Astrocyte (in vitro differentiated cells and primary cell): ENCODE measurements around the gene MAGEB17.

Source experiments
- EZH2 ChIP-seq: IDR thresholded peaks from 2 replicates; pipeline ENCODE4 v1.6.1; 2012; ENCODE audit warnings: mild to moderate bottlenecking, low read length, inconsistent platforms; ENCODE audit not compliant: insufficient read depth
- TF ChIP-seq, protein P1 (sequence below): IDR thresholded peaks from 2 replicates; pipeline ENCODE4 v1.5.1; 2011; ENCODE audit warnings: low read depth, mild to moderate bottlenecking, inconsistent platforms, low read length, moderate library complexity; ENCODE audit not compliant: insufficient read depth

DNA sequence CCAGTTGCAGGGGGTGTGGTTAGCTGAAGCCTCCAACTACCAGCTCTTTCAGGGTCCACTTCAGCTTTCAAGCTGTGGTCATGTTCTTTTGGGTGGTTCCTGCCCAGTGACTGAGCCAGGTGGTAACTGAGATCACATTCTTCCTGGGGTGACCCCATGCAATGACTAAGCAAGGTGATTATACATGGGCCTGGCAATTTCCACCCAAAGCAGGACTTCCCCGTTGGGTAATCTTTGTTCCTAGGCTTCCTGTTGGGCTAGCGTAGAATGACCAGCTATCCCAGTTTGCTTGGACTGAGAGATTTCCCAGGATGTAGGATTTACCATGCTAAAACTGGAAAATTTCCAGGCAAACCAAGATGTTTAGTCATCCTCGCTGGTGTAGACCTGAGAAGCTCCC is 18.4 kb upstream of the MAGEB17 start:
- TF ChIP-seq, protein P1, sequence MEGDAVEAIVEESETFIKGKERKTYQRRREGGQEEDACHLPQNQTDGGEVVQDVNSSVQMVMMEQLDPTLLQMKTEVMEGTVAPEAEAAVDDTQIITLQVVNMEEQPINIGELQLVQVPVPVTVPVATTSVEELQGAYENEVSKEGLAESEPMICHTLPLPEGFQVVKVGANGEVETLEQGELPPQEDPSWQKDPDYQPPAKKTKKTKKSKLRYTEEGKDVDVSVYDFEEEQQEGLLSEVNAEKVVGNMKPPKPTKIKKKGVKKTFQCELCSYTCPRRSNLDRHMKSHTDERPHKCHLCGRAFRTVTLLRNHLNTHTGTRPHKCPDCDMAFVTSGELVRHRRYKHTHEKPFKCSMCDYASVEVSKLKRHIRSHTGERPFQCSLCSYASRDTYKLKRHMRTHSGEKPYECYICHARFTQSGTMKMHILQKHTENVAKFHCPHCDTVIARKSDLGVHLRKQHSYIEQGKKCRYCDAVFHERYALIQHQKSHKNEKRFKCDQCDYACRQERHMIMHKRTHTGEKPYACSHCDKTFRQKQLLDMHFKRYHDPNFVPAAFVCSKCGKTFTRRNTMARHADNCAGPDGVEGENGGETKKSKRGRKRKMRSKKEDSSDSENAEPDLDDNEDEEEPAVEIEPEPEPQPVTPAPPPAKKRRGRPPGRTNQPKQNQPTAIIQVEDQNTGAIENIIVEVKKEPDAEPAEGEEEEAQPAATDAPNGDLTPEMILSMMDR: no peak
- TF ChIP-seq EZH2: no peak
